Hepatocyte (in vitro differentiated cells): ENCODE data around the gene POLR1D. TPM values are rescaled to one million over a fixed set of nuclear protein-coding genes. Genes with fewer than 3 reads are reported as not detected.

Experiments
- DNase-seq: peaks from one replicate; pipeline ENCODE4 v3.0.0-alpha.2; 2016; ENCODE audit warnings: low spot score
- H2AFZ ChIP-seq: fragments of 200-600 bp; sonication (generic); 2 replicates; pipeline ENCODE4 v1.6.0; 2016; ENCODE audit warnings: antibody characterized with exemption, mild to moderate bottlenecking
- H3K27ac ChIP-seq: fragments of 200-600 bp; sonication (generic); 2 replicates; pipeline ENCODE4 v1.5.1; 2016; ENCODE audit warnings: mild to moderate bottlenecking
- H3K27me3 ChIP-seq: fragments of 200-600 bp; sonication (generic); 2 replicates; pipeline ENCODE4 v1.6.1; 2016
- H3K36me3 ChIP-seq: fragments of 200-600 bp; sonication (generic); replicated peaks from 2 replicates; pipeline ENCODE4 v1.5.1; 2016; ENCODE audit warnings: low read depth; ENCODE audit not compliant: insufficient read depth
- H3K4me1 ChIP-seq: fragments of 200-600 bp; sonication (generic); 2 replicates; pipeline ENCODE4 v1.5.1; 2016; ENCODE audit warnings: mild to moderate bottlenecking, moderate library complexity; ENCODE audit not compliant: insufficient read depth
- H3K4me2 ChIP-seq: fragments of 200-600 bp; sonication (generic); 2 replicates; pipeline ENCODE4 v1.6.0; 2016
- H3K4me3 ChIP-seq: fragments of 200-600 bp; sonication (generic); 2 replicates; pipeline ENCODE4 v1.5.1; 2016; ENCODE audit warnings: mild to moderate bottlenecking
- H3K79me2 ChIP-seq: fragments of 200-600 bp; sonication (generic); 2 replicates; pipeline ENCODE4 v1.6.0; 2017; ENCODE audit warnings: mild to moderate bottlenecking
- H3K9me2 ChIP-seq: fragments of 200-600 bp; sonication (generic); replicated peaks from 2 replicates; pipeline ENCODE4 v1.6.0; 2017; ENCODE audit warnings: mild to moderate bottlenecking; ENCODE audit not compliant: insufficient read depth
- H3K9me3 ChIP-seq: fragments of 200-600 bp; sonication (generic); 2 replicates; pipeline ENCODE4 v1.5.1; 2016; ENCODE audit warnings: low read depth, mild to moderate bottlenecking
- H4K20me1 ChIP-seq: fragments of 200-600 bp; sonication (generic); 2 replicates; pipeline ENCODE4 v1.6.0; 2016; ENCODE audit warnings: mild to moderate bottlenecking; ENCODE audit not compliant: insufficient read depth, poor library complexity, severe bottlenecking
- EZH2 ChIP-seq: fragments of 200-600 bp; sonication (generic); IDR thresholded peaks from 2 replicates; pipeline ENCODE4 v1.6.1; 2016; ENCODE audit warnings: antibody characterized with exemption, mild to moderate bottlenecking, borderline replicate concordance
- EZH2phosphoT487 ChIP-seq: fragments of 200-600 bp; sonication (generic); IDR thresholded peaks from one replicate; pipeline ENCODE4 v1.6.1; 2018; ENCODE audit warnings: antibody characterized with exemption, mild to moderate bottlenecking, low read depth, moderate library complexity; ENCODE audit not compliant: unreplicated experiment, severe bottlenecking
- WGBS: methylation state at CpG from one replicate; pipeline ENCODE4 v1.1.6; 2016; ENCODE audit warnings: low lambda C conversion rate; ENCODE audit errors: missing lambda C conversion rate; 5-methylcytosine and 5-hydroxymethylcytosine counted together
- polyA plus RNA-seq: library from polyadenylated mRNA; unstranded; fragments of >200 nt; fragmentation: Nextera tagmentation; extraction: Ambion mirVana; gene quantifications from 2 replicates; pipeline ENCODE4 v1.2.1, GENCODE V29; 2016
- total RNA-seq: library from RNA; depleted of rRNA; stranded (reverse); fragments of >200 nt; gene quantifications from 2 replicates; pipeline ENCODE4 v1.2.3, GENCODE V29; 2014
- TF ChIP-seq, protein P1 (sequence below): fragments of 200-600 bp; sonication (generic); IDR thresholded peaks from 2 replicates; pipeline ENCODE4 v1.5.1; 2016; ENCODE audit warnings: antibody characterized with exemption, mild to moderate bottlenecking; ENCODE audit not compliant: poor library complexity

The POLR1D gene
- total and polyA plus RNA-seq, 2 experiments from 2014 or later = 106 to 116 TPM

- Histone ChIP-seq H3K4me1 (no peaks in the 10 kb centered on the region), H3K36me3 (no peaks in the 10 kb centered on the region), H3K4me2 (no peak overlapping the region), H3K27me3 (no peaks in the 10 kb centered on the region), H4K20me1 (no peaks in the 10 kb centered on the region), H3K27ac (no peak overlapping the region), H3K79me2 (no peaks in the 10 kb centered on the region), H3K4me3 (no peak overlapping the region), H3K9me3 (no peaks in the 10 kb centered on the region), H3K9me2 (no peaks in the 10 kb centered on the region), H2AFZ (no peak overlapping the region)
- 94% methylated on average over 19 of the region's 19 CpGs for WGBS
- TF ChIP-seq, protein P1, sequence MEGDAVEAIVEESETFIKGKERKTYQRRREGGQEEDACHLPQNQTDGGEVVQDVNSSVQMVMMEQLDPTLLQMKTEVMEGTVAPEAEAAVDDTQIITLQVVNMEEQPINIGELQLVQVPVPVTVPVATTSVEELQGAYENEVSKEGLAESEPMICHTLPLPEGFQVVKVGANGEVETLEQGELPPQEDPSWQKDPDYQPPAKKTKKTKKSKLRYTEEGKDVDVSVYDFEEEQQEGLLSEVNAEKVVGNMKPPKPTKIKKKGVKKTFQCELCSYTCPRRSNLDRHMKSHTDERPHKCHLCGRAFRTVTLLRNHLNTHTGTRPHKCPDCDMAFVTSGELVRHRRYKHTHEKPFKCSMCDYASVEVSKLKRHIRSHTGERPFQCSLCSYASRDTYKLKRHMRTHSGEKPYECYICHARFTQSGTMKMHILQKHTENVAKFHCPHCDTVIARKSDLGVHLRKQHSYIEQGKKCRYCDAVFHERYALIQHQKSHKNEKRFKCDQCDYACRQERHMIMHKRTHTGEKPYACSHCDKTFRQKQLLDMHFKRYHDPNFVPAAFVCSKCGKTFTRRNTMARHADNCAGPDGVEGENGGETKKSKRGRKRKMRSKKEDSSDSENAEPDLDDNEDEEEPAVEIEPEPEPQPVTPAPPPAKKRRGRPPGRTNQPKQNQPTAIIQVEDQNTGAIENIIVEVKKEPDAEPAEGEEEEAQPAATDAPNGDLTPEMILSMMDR = no peak
- TF ChIP-seq EZH2 (no peak), EZH2phosphoT487 (no peak)
- DNase-seq = no peak
Observed at GRCh38 chr13:27665761-27666160, 44.1 kb downstream of the POLR1D start.

DNA sequence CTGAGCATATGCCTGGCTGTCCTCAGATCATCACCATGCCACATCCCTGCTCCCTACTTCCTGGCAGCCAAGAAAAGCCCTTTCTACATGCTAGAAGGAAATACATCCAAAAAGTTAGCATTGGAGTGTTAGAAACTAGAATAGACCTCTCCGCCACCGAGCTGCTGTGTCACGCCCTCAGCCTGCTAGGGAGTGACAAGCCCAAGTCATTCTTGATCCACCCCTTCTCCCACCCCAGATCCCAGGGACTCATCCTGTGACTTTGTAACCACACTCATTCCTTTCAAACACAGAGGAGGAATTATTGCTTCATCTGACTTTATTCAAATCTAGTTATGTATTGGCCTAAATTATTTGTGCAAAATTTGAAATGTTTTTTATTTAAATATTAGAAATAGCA is 45.3 kb downstream of the POLR1D start:
- no peaks in the 10 kb centered on the region for H3K4me1 ChIP-seq
- no peaks in the 10 kb centered on the region for H3K9me2 ChIP-seq
- no peak overlapping the region for H3K27ac ChIP-seq
- no peak overlapping the region for H2AFZ ChIP-seq
- 93% methylated on average over 3 of the region's 3 CpGs for whole genome bisulfite sequencing
- no peak for DNase-seq
- TF ChIP-seq EZH2 (no peak), EZH2phosphoT487 (no peak)
- TF ChIP-seq, protein P1 = no peak
- H3K27me3 ChIP-seq = no peaks in the 10 kb centered on the region
- H3K79me2 ChIP-seq = no peaks in the 10 kb centered on the region
- H3K4me2 ChIP-seq = no peak overlapping the region
- H4K20me1 ChIP-seq = no peaks in the 10 kb centered on the region
- no peaks in the 10 kb centered on the region for H3K36me3 ChIP-seq
- no peak overlapping the region for H3K4me3 ChIP-seq
- no peaks in the 10 kb centered on the region for H3K9me3 ChIP-seq

GRCh38 chr13:27667946-27668345 is 46.3 kb downstream of the POLR1D start:
- no peak for DNase-seq
- 79% methylated on average over 2 of the region's 2 CpGs for WGBS
- Histone ChIP-seq H3K4me2 (no peak overlapping the region), H2AFZ (no peak overlapping the region), H3K9me3 (no peaks in the 10 kb centered on the region), H3K79me2 (no peaks in the 10 kb centered on the region), H3K36me3 (no peaks in the 10 kb centered on the region), H3K4me1 (no peaks in the 10 kb centered on the region), H3K27me3 (no peaks in the 10 kb centered on the region), H4K20me1 (no peaks in the 10 kb centered on the region), H3K27ac (no peak overlapping the region), H3K4me3 (no peak overlapping the region), H3K9me2 (no peaks in the 10 kb centered on the region)
- TF ChIP-seq, protein P1 = no peak
- TF ChIP-seq EZH2 (no peak), EZH2phosphoT487 (no peak)

DNA sequence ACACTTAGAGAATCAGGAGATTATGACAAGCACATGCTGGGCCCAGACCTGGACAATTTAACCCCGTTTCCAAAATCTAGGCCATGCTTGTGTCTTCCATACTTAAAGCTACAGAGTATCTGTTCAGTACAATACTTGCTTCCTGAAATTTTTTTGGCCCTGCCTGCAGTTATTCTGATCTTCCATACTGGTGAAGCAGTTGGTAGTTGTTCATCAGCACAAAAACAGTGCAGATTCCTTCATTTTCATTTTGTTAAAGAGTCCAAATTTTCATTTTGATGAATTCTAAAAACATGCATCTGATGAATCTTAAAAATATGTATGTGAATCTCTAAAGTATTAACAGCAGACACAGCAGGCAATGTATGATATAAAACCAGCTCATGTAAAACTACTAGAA is 49.2 kb downstream of the POLR1D start:
- Histone ChIP-seq H3K36me3 (no peaks in the 10 kb centered on the region), H3K4me3 (no peak overlapping the region), H3K4me2 (no peak overlapping the region), H3K9me2 (no peaks in the 10 kb centered on the region), H3K4me1 (no peaks in the 10 kb centered on the region), H3K27ac (no peak overlapping the region), H3K9me3 (no peaks in the 10 kb centered on the region), H3K27me3 (no peaks in the 10 kb centered on the region), H4K20me1 (no peaks in the 10 kb centered on the region), H2AFZ (no peak overlapping the region), H3K79me2 (no peaks in the 10 kb centered on the region)
- 73% methylated on average over 1 of the region's 1 CpG for WGBS
- no peak for TF ChIP-seq EZH2
- TF ChIP-seq, protein P1 = no peak
- TF ChIP-seq EZH2phosphoT487 = no peak
- DNase-seq = no peak
